GM10248 (cell line): Measurements from ENCODE around the gene ZNF469.

Source experiments
- CTCF ChIA-PET: fragments of 300-600 bp; sonication (Branson Sonifier 250); formaldehyde crosslinking; extraction: SDS; loops from one replicate; lab custom pipeline; 2021; ENCODE audit warnings: antibody characterized with exemption; lab: Yijun Ruan, JAX
- POLR2A ChIA-PET: fragments of 350-650 bp; sonication (Branson Sonifier 250); formaldehyde crosslinking; extraction: SDS; loops from one replicate; lab custom pipeline; 2020; ENCODE audit warnings: antibody characterized with exemption; lab: Yijun Ruan, JAX
- DNase-seq: peaks from one replicate; pipeline ENCODE4 v3.0.0; 2012; ENCODE audit errors: extremely low spot score
- TF ChIP-seq, protein P1 (sequence below): IDR thresholded peaks from 2 replicates; pipeline ENCODE4 v1.5.1; 2012; ENCODE audit warnings: mild to moderate bottlenecking, low read depth; ENCODE audit errors: extremely low read depth, missing control alignments, control extremely low read depth

ZNF469 gene

DNA sequence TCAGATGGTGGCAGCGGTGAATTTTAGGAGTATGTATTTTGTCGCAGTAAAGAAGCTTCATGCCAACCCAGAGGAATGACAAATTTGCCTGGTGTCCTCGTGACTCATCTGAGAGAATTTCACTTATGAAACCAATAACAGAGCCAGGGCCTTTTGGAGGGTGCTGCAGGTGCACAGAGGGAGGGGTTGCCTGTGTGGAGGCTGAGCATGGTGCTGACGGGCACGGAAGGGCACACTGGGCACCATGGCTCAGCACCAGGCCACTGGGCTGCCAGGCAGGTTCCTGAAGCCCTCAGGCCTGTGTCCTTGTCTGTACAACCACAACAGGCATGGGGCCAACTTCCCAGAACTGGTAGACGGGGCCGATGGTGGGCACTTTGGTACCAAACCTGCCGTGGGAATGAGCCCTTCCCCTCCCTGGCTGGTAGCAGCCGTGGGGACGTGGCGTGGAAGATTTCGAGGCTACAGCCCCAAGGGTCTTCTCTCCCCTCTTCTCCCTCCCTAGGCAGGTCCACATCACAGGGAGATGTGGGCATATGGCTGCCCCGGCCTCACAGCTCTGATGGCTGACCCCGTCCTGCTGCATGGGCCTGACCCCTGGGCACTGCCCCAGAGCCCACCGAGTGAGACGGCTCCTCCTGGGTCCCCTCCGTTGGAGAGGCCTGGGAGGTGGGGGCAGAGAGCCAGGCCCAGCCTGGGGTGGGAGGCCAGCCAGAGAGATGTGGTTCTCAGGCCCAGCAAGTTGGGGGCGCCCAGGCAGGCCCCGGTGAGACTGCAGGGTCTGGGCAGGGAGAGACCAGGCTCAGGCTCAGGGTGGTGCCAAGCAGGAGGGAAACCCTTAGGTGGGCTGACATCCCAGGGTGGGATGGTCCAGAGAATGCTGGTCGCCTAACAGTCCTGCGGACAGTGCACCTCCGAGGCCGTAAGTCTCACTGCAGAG is 30.2 kb upstream of the ZNF469 start:
- CTCF ChIA-PET, result no interaction called here
- POLR2A ChIA-PET, result no interaction called here
- TF ChIP-seq, protein P1, sequence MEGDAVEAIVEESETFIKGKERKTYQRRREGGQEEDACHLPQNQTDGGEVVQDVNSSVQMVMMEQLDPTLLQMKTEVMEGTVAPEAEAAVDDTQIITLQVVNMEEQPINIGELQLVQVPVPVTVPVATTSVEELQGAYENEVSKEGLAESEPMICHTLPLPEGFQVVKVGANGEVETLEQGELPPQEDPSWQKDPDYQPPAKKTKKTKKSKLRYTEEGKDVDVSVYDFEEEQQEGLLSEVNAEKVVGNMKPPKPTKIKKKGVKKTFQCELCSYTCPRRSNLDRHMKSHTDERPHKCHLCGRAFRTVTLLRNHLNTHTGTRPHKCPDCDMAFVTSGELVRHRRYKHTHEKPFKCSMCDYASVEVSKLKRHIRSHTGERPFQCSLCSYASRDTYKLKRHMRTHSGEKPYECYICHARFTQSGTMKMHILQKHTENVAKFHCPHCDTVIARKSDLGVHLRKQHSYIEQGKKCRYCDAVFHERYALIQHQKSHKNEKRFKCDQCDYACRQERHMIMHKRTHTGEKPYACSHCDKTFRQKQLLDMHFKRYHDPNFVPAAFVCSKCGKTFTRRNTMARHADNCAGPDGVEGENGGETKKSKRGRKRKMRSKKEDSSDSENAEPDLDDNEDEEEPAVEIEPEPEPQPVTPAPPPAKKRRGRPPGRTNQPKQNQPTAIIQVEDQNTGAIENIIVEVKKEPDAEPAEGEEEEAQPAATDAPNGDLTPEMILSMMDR, result no peak
- DNase-seq, result no peak

DNA sequence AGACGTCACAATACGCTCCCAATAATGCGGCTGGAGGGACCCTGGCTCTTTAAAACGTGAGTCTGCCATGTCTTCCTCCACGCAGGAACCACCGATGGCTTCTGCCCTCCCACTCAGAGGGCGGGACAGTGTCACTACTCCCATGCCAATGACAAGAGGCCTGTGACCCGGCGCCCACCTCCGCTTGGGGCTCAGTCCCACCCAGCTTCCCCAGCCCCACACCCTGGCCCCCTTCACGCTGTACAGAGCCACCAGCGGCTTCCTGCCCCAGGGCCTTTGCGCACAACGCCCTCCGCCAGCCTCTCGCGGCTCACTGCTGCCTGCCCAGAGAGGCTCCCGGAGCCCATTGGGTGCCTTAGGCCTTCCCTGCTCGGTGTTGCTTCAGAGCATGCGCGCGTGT is 29.5 kb upstream of the ZNF469 start:
- DNase-seq, result no peak
- CTCF ChIA-PET, result no interaction called here

DNA sequence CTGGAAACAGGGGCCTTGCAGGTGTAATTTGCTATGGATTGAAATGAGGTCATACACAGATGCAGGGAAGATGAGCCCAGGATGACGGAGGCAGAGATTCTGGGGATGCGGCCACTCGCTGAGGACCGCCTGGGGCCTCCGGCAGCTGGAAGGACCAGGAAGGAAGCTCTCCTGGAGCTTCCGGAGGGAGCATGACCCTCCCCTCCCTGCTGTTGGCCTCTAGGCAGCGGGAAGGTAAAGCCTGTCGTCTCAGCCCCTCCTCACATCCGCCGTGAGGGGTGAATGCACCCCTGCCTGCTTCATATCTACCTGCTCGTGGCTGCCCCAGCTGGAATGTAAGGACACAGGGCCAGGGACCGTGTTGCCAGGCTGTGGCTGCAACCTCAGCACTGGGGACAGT is 29.1 kb upstream of the ZNF469 start:
- TF ChIP-seq, protein P1, result no peak
- no peak for DNase-seq
- ChIA-PET POLR2A (no interaction called here), CTCF (interaction anchor here (1.5 kb wide), 1 partner anchor 85 kb away, joined by 4 read pairs; no protein-coding TSS in a partner anchor)

More for the DNA sequence above, 29.5 kb upstream of the ZNF469 start:
- TF ChIP-seq, protein P1, result no peak
- POLR2A ChIA-PET, result no interaction called here

DNA sequence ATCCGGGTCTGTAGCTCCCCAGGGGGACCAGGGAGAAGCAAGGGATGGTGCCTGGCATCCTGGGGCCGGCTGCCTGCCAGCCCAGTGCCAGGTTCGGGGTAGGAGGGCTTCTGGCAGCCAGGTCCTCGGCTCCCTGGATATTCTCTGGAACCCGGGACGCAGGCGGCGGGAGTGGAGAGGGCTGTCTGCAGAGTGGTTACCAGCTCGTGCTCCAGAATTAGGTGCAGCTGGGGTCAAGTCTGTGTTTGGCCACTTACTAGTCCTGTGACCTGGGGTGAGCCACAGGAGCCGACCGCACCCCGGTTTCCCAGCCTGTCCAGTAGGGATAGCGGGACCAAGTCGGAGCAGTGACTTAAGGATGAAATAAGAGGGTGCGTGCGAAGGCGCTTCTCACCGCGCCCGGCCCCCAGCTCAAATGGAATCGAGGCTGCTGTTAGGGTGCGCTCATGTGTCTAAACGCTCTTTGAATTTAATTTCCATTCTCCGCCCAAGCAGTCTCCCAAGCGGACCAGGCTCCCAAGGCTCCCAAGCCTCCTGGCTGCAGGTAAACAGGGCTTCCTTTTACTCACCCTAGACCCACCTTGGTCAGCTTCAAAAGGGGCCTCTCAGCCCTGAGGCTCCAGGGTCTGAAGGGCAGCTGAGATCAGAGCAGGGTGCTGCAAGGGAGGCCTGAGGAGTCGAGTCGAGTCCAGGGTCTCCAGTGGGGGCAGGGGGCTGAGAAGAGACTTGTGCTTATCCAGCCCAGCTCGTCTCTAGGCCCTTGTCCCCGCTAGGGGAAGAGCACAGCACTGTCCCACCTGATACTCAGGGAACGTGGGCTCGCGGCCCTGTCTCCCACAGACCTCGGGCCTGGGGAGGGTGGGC is 28.3 kb upstream of the ZNF469 start:
- CTCF ChIA-PET, result interaction anchor here (1.5 kb wide), 1 partner anchor 84 kb away, joined by 4 read pairs; no protein-coding TSS in a partner anchor
- POLR2A ChIA-PET, result no interaction called here
- no peak for DNase-seq
- TF ChIP-seq, protein P1, result no peak

DNA sequence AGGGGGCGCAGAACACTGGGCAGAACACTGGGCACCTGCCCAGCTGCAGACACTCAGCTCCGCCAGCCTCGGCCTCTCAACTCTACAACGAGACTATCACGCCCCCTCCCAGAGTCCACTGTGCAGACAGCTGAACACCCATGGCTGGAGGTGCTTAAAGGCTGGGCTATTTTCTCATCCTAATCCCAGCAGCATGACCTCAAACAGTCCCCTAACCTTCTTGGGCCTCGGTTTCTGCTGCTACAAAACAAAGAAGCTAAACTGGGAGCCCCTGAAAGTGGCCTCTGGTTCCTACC is 27.7 kb upstream of the ZNF469 start:
- ChIA-PET POLR2A (no interaction called here), CTCF (interaction anchor here (1.5 kb wide), 1 partner anchor 83 kb away, joined by 4 read pairs; no protein-coding TSS in a partner anchor)
- no peak for DNase-seq
- TF ChIP-seq, protein P1, result no peak

DNA sequence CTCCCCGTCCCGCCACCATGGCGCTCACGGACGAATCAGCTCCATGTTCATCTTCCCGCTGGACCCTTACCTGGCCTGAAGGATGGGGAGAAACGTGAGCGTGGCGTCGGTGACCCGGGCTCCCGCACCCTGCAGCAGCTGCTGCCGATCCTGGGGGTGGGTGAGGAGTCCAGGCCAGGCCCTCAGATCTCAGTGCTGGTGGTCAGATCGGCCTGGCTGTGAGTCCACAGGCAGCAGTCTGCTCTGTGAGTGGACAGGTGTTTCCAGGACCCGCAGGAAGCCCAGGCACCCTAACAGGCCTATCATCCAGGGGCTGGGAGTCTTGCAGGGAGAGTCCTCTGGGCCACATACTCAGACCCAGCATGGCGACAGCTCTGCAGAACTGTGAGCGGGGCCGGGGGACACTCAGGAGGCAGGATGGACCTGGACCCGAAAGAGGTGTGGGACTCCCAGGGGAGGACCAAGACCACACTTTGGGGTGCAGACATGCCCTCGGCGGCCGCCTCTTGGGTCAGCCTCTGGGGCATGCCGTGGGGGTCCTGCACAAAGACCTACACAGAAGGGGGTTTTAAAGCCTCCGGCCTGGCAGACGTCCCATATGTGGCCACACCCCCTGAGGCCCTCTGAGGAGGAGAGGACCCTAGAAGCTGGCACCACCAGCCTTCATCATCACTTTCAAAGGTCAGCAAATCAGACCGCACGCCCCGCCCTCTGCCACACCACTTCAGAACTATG is 27.2 kb upstream of the ZNF469 start:
- DNase-seq, result no peak
- POLR2A ChIA-PET, result no interaction called here
- TF ChIP-seq, protein P1, result no peak
- CTCF ChIA-PET, result interaction anchor here (1.5 kb wide), 1 partner anchor 83 kb away, joined by 4 read pairs; no protein-coding TSS in a partner anchor
